Transverse colon (tissue), 4 donors: ENCODE measurements around the gene SPARC.

Experiments
- CTCF ChIP-seq, 5 experiments: fragments of 200-600 bp in 3 of 5; fragments of 450-650 bp in 2 of 5; sonication (generic) in 3 of 5; IDR thresholded peaks; 1 replicate in 2 of 5; 2 replicates in 3 of 5; pipeline ENCODE4 v1.5.1; 2016 to 2017; ENCODE audit warnings: antibody characterized with exemption in 5 of 5, inconsistent platforms in 3 of 5, mild to moderate bottlenecking in 2 of 5, moderate library complexity in 1 of 5
- EP300 ChIP-seq: sonication (generic); formaldehyde crosslinking; IDR thresholded peaks from one replicate; pipeline ENCODE4 v1.6.1; 2017; ENCODE audit warnings: antibody characterized with exemption, low read depth
- POLR2AphosphoS5 ChIP-seq, 3 donors: sonication (generic); formaldehyde crosslinking; IDR thresholded peaks; one replicate each; pipeline ENCODE4 v1.6.1; 2016; ENCODE audit warnings: antibody characterized with exemption in 3 of 3

GRCh38 chr5:151633892-151634291, 52.8 kb downstream of the SPARC start:
- TF ChIP-seq CTCF (IDR thresholded peaks at IDR 0.05) (no peak), POLR2AphosphoS5 (IDR thresholded peaks at IDR 0.05) (no peak), EP300 (no peak)
